Astrocyte (in vitro differentiated cells and primary cell): Measurements from ENCODE around the gene MECP2.

Source experiments
- CTCF ChIP-seq: IDR thresholded peaks from 2 replicates; pipeline ENCODE4 v1.5.1; 2011; ENCODE audit warnings: low read depth, mild to moderate bottlenecking, inconsistent platforms, low read length, moderate library complexity; ENCODE audit not compliant: insufficient read depth
- EZH2 ChIP-seq: IDR thresholded peaks from 2 replicates; pipeline ENCODE4 v1.6.1; 2012; ENCODE audit warnings: mild to moderate bottlenecking, low read length, inconsistent platforms; ENCODE audit not compliant: insufficient read depth

- TF ChIP-seq CTCF (no peak), EZH2 (no peak)
Observed at GRCh38 chrX:154017766-154018517, 79.6 kb downstream of the MECP2 start.
